ENCODE measurements around the gene SLAMF7. TPM values are rescaled to one million over a fixed set of nuclear protein-coding genes. Genes with fewer than 3 reads are reported as not detected.

Gene SLAMF7
- total RNA-seq, 2 donors from 2014 or later: 0.71 to 2.7 TPM

DNA sequence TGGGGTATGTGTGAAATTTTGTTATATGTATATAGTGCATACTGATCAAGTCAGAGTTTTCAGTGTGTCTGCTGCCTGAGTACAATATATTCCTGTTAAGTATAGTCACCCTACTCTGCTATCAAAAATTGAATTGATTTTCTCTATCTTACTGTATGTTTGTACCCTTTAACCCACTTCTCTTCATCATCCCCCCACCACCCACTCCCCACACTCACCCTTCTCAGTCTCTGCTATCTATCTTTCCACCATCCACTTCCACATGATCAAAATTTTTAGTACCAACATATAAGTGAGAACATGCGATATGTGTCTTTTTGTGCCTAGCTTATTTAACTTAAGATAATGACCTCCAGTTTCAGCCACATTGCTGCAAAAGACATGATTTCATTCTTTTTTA is 61.1 kb downstream of the SLAMF7 start:
- H3K36me3 ChIP-seq: no peaks in the 10 kb centered on the region
- DNase-seq (ENCODE audit: low spot score): no peak
- H3K4me1 ChIP-seq (ENCODE audit: control insufficient read depth in 1 of 2, low read depth in 2 of 2): no peaks in the 10 kb centered on the region
- no peaks in the 10 kb centered on the region for H3K9me3 ChIP-seq
- no peak overlapping the region for H3K4me3 ChIP-seq
- no peaks in the 10 kb centered on the region for H3K27me3 ChIP-seq (replicated peaks; ENCODE audit: insufficient read depth)
- TF ChIP-seq, protein P1, sequence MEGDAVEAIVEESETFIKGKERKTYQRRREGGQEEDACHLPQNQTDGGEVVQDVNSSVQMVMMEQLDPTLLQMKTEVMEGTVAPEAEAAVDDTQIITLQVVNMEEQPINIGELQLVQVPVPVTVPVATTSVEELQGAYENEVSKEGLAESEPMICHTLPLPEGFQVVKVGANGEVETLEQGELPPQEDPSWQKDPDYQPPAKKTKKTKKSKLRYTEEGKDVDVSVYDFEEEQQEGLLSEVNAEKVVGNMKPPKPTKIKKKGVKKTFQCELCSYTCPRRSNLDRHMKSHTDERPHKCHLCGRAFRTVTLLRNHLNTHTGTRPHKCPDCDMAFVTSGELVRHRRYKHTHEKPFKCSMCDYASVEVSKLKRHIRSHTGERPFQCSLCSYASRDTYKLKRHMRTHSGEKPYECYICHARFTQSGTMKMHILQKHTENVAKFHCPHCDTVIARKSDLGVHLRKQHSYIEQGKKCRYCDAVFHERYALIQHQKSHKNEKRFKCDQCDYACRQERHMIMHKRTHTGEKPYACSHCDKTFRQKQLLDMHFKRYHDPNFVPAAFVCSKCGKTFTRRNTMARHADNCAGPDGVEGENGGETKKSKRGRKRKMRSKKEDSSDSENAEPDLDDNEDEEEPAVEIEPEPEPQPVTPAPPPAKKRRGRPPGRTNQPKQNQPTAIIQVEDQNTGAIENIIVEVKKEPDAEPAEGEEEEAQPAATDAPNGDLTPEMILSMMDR (IDR thresholded peaks at IDR 0.05): no peak
- ATAC-seq (ENCODE audit: insufficient number of reproducible peaks, low FRiP score, low read depth): no peak
- no peak overlapping the region for H3K27ac ChIP-seq

DNA sequence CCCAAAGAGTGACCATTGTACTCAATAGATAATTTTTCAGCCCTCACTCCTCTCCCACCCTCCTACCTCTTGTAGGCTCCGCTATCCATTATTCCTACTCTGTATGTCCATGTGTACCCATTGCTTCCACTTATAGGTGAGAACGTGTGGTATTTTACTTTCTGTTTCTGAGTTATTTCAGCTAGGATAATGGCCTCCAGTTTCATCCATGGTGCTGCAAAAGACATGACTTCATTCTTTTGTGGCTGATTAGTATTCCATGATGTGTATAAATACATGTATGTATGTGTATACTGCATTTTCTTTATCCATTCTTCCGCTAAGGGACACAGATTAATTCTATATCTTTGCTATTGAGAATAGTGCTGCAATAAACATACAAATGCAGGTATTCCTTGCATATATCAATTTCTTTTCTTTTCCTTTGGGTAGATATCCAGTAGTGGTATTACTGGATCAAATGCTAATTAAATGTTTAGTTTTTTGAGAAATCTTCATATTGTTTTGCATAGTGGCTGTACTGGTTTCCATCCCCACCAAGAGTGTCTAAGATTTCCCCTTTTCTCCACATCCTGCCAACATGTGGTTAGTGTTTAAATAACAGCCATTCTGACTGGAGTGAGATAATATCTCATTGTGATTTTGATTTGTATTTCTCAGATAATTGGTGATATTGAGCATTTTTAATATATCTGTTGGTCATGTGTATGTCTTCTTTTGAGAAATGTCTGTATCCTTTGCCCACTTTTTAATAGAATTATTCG is 61.8 kb downstream of the SLAMF7 start:
- H3K27ac ChIP-seq: no peak overlapping the region
- no peaks in the 10 kb centered on the region for H3K36me3 ChIP-seq
- ATAC-seq (ENCODE audit: insufficient number of reproducible peaks, low FRiP score, low read depth): no peak
- H3K4me1 ChIP-seq (ENCODE audit: control insufficient read depth in 1 of 2, low read depth in 2 of 2): no peaks in the 10 kb centered on the region
- TF ChIP-seq, protein P1 (IDR thresholded peaks at IDR 0.05): no peak
- no peaks in the 10 kb centered on the region for H3K9me3 ChIP-seq
- no peak overlapping the region for H3K4me3 ChIP-seq
- DNase-seq (ENCODE audit: low spot score): no peak
- H3K27me3 ChIP-seq (replicated peaks; ENCODE audit: insufficient read depth): no peaks in the 10 kb centered on the region

DNA sequence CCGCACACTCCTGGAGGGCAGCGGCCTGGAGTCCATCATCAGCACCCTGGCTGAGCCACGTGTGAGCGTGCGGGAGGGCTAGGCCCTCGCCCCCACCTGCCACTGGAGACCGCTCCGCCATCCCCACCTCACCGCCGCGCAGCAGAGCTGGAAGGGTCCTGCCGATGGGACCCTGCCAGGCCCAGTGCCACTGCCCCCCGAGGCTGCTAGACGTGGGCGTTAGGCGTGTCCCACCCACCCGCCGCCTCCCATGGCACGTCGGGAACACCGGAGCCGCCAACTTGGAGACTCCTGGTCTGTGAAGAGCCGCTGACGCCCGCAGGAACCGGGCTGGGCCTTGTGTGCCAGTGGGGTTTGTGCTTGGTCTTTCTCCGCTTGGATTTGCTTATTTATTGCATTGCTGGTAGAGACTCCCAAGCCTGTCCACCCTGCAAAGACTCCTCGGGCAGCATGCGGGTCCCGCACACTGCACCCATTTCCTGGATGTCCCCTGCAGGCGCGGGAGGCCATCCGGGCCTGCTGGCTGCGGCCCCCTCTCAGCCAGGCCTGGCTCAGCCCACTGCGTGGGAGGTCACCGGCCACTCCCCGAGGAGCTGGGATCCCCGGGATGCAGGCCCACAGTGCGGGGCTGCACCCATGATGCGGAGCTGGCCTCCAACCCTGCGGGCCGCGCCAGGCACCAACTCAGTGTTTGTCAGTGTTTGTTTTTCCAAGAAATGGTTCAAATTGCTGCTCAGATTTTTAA is 63.0 kb downstream of the SLAMF7 start:
- DNase-seq (ENCODE audit: low spot score): no peak
- TF ChIP-seq, protein P1 (IDR thresholded peaks at IDR 0.05): no peak
- H3K9me3 ChIP-seq: peaks cover 6% of the 10 kb centered on the region
- H3K4me1 ChIP-seq (ENCODE audit: control insufficient read depth in 1 of 2, low read depth in 2 of 2): no peaks in the 10 kb centered on the region
- H3K27me3 ChIP-seq (replicated peaks; ENCODE audit: insufficient read depth): no peaks in the 10 kb centered on the region
- H3K36me3 ChIP-seq: no peaks in the 10 kb centered on the region
- no peak overlapping the region for H3K27ac ChIP-seq
- no peak overlapping the region for H3K4me3 ChIP-seq
- no peak for ATAC-seq (ENCODE audit: insufficient number of reproducible peaks, low FRiP score, low read depth)

Other genes starting within 250 kb of the SLAMF7 start
- gene SLAMF6, start 216.0 kb upstream of the SLAMF7 start, total RNA-seq: 1 to 10 TPM; 1.2 to 5.6 TPM
- 10 to 100 TPM; 11.6 to 12.7 TPM for gene CD84, start 159.8 kb upstream of the SLAMF7 start, total RNA-seq
- 1 to 10 TPM; 1.8 to 2.3 TPM for gene SLAMF1, start 92.2 kb upstream of the SLAMF7 start, total RNA-seq
- gene CD48, start 27.4 kb upstream of the SLAMF7 start, total RNA-seq: 1 to 10 TPM; 9.0 to 9.9 TPM
- gene LY9, start 56.9 kb downstream of the SLAMF7 start, total RNA-seq: under 1 TPM; 0.41 to 0.71 TPM
- gene CD244, start 123.6 kb downstream of the SLAMF7 start, total RNA-seq: 1 to 10 TPM in 1 of 2 donors, under 1 TPM in 1; 0.78 to 2.2 TPM
- gene ITLN1, start 145.9 kb downstream of the SLAMF7 start, total RNA-seq: 10 to 100 TPM in 1 of 2 donors, under 1 TPM in 1; 0.56 to 51.7 TPM
- gene ITLN2, start 215.6 kb downstream of the SLAMF7 start, total RNA-seq: 1 to 10 TPM in 1 of 2 donors, not detected in 1; 3.0 TPM